Measurements from ENCODE around the gene TMEM221. TPM values are rescaled to one million over a fixed set of nuclear protein-coding genes. Genes with fewer than 3 reads are reported as not detected.
A peak's percentile ranks its signal among the peaks of the same experiment; 100 is the strongest.

The TMEM221 gene
- total and polyA plus RNA-seq, 9 of the 15 experiments (the other 6 are each of a cell fraction or from before 2014, with no cell fraction given): 0.06 to 0.35 TPM; not detected in 7

DNA sequence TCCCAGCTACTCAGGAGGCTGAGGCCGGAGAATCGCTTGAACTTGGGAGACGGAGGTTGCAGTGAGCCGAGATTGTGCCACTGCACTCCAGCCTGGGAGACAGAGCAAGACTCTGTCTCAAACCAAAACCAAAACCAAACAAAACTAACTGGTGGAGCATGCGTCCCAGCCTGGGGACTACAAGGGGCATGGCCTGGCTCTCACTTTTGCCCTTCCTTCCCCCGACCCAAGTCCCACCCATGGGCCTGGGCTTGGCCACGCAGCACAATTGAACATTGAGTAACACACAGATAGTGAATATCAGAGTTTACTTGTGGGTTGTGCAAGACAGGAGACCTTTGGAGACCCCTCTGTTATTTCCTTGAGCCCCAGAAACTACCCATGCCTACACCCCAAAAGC lies 13.2 kb downstream of the TMEM221 start:
- Histone ChIP-seq H3K4me3 (no peak overlapping the region), H3K4me1 (replicated peaks in 1 of 2; ENCODE audit: control insufficient read depth in 2 of 2, insufficient read depth in 2 of 2, low read length in 2 of 2) (peaks cover 0 to 6% of the 10 kb centered on the region in 2 experiments; a peak in 2 of 5 replicates), H3K27me3 (ENCODE audit: control insufficient read depth in 2 of 2, insufficient read depth in 2 of 2, low read length in 2 of 2) (peaks cover 0 to 23% of the 10 kb centered on the region in 2 experiments; a peak in 4 of 5 replicates), H3K27ac (ENCODE audit: extremely low read depth, low read depth, low read length) (no peak overlapping the region), H3K4me2 (ENCODE audit: insufficient read depth, low read length) (no peak overlapping the region), H3K9me1 (ENCODE audit: control insufficient read depth, insufficient read depth, low read length) (no peaks in the 10 kb centered on the region), H3K9me3 (replicated peaks; ENCODE audit: control insufficient read depth, insufficient read depth, low read depth, low read length) (no peaks in the 10 kb centered on the region; the same call in 1 of the 2 replicates), H3K79me2 (ENCODE audit: control insufficient read depth, insufficient read depth, low read length) (no peaks in the 10 kb centered on the region), H4K20me1 (replicated peaks; ENCODE audit: control insufficient read depth, insufficient read depth, low read length) (no peaks in the 10 kb centered on the region; the same call in none of the 2 replicates), H3K36me3 (ENCODE audit: control insufficient read depth, insufficient read depth, low read length) (no peaks in the 10 kb centered on the region), H2AFZ (ENCODE audit: low read depth, low read length) (no peak overlapping the region), H3K9ac (ENCODE audit: insufficient read depth in 1 of 2, low read depth in 2 of 2, low read length in 2 of 2) (no peak overlapping the region)
- ATAC-seq: no peak
- CTCF ChIA-PET (ENCODE audit: low intra/inter-chr PET ratio): no interaction called here
- 33% methylated on average over 7 of the region's 7 CpGs for WGBS (ENCODE audit: insufficient coverage, low coverage, missing lambda C conversion rate)
- POLR2A ChIA-PET: no interaction called here
- in situ Hi-C loops (cut with MboI) (no loop called here), intact Hi-C loops (cut with micrococcal nuclease) (no loop called here)
- TF ChIP-seq SMC3 (conservative IDR thresholded peaks at IDR 0.05; ENCODE audit: insufficient read depth, low read depth, low read length): no peak
- TF ChIP-seq ILK (tag; IDR thresholded peaks at IDR 0.05; ENCODE audit: borderline replicate concordance, low read depth): no peak
- TF ChIP-seq NRF1 (conservative IDR thresholded peaks at IDR 0.05 in 1 of 2, IDR thresholded peaks at IDR 0.05 in 1 of 2): 0 out of 4 replicates have a peak, but pooled peaks of 1 of the 2 experiments have one; percentile 13
- FAIRE-seq: no peak
- DNase-seq (ENCODE audit: extremely low read depth in 1 of 4, low spot score in 3 of 4): no peak
- BruUV-seq (replicated peaks): no TSS peak

DNA sequence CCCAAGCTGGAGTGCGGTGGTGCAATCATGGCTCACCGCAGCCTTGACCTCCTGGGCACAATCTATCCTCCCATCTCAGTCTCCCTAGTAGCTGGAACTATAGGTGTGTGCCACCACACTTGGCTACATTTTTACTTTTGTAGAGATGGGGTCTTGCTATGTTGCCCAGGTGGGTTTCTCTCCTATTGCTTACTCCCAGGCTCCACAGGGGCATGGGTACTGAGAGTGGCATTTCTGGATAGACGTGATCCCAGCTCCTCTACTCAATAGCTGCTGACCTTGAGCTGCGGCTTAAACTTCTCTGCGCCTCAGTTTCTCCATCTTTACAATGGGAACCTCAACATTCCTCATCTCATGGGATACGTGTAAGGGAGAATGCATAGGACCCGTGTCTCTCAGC lies 17.1 kb downstream of the TMEM221 start:
- intact Hi-C loops (cut with micrococcal nuclease) (no loop called here), in situ Hi-C loops (cut with MboI) (no loop called here)
- Histone ChIP-seq H3K27ac (ENCODE audit: extremely low read depth, low read depth, low read length) (no peak overlapping the region), H3K4me2 (ENCODE audit: insufficient read depth, low read length) (no peak overlapping the region), H3K9ac (ENCODE audit: insufficient read depth in 1 of 2, low read depth in 2 of 2, low read length in 2 of 2) (no peak overlapping the region), H3K9me1 (ENCODE audit: control insufficient read depth, insufficient read depth, low read length) (no peaks in the 10 kb centered on the region), H4K20me1 (replicated peaks; ENCODE audit: control insufficient read depth, insufficient read depth, low read length) (no peaks in the 10 kb centered on the region; the same call in none of the 2 replicates), H2AFZ (ENCODE audit: low read depth, low read length) (no peak overlapping the region), H3K4me1 (replicated peaks in 1 of 2; ENCODE audit: control insufficient read depth in 2 of 2, insufficient read depth in 2 of 2, low read length in 2 of 2) (peaks cover 0 to 5% of the 10 kb centered on the region in 2 experiments; a peak in 2 of 5 replicates), H3K4me3 (no peak overlapping the region), H3K36me3 (ENCODE audit: control insufficient read depth, insufficient read depth, low read length) (no peaks in the 10 kb centered on the region), H3K9me3 (replicated peaks; ENCODE audit: control insufficient read depth, insufficient read depth, low read depth, low read length) (no peaks in the 10 kb centered on the region; the same call in 1 of the 2 replicates), H3K27me3 (ENCODE audit: control insufficient read depth in 2 of 2, insufficient read depth in 2 of 2, low read length in 2 of 2) (peaks cover 0 to 11% of the 10 kb centered on the region in 2 experiments; a peak in 4 of 5 replicates), H3K79me2 (ENCODE audit: control insufficient read depth, insufficient read depth, low read length) (no peaks in the 10 kb centered on the region)
- BruUV-seq (replicated peaks): no TSS peak
- 51% methylated on average over 7 of the region's 7 CpGs for WGBS (ENCODE audit: insufficient coverage, low coverage, missing lambda C conversion rate)
- FAIRE-seq (no peak), ATAC-seq (no peak), DNase-seq (ENCODE audit: extremely low read depth in 1 of 4, low spot score in 3 of 4) (no peak)
- POLR2A ChIA-PET: no interaction called here
- CTCF ChIA-PET (ENCODE audit: low intra/inter-chr PET ratio): no interaction called here
- no peak for TF ChIP-seq KAT8 (IDR thresholded peaks at IDR 0.05; ENCODE audit: low read depth)
- TF ChIP-seq SPI1 (IDR thresholded peaks at IDR 0.05; ENCODE audit: borderline replicate concordance, low read depth, low read length): no peak
- TF ChIP-seq HDAC6 (IDR thresholded peaks at IDR 0.05; ENCODE audit: low read depth, low read length): no peak
- no peak for TF ChIP-seq RBM15 (IDR thresholded peaks at IDR 0.05; ENCODE audit: insufficient read depth, low read length)
- peak; percentile 97 for TF ChIP-seq ZNF121 (CRISPR knock-in tag; conservative IDR thresholded peaks at IDR 0.05)
- TF ChIP-seq ZNF165 (CRISPR knock-in tag; IDR thresholded peaks at IDR 0.05; ENCODE audit: borderline replicate concordance): no peak
- TF ChIP-seq POLR2H (tag; IDR thresholded peaks at IDR 0.05; ENCODE audit: low read depth): no peak
- TF ChIP-seq RBM25 (IDR thresholded peaks at IDR 0.05; ENCODE audit: low read depth, low read length, severe bottlenecking): peak; percentile 75
- TF ChIP-seq GATA2 (CRISPR knock-in tag; IDR thresholded peaks at IDR 0.05): no peak
- TF ChIP-seq SIN3A (IDR thresholded peaks at IDR 0.05; ENCODE audit: borderline replicate concordance in 2 of 2, control insufficient read depth in 1 of 2, low read depth in 2 of 2, low read length in 2 of 2): no peak
- no peak for TF ChIP-seq HDAC2 (IDR thresholded peaks at IDR 0.05)

Data from K562 (cell line).